ENCODE measurements around the gene ARHGAP19. TPM values are rescaled to one million over a fixed set of nuclear protein-coding genes. Genes with fewer than 3 reads are reported as not detected.

Gene ARHGAP19
- total RNA-seq, 1 experiment from 2014 or later, result 33.2 TPM

DNA sequence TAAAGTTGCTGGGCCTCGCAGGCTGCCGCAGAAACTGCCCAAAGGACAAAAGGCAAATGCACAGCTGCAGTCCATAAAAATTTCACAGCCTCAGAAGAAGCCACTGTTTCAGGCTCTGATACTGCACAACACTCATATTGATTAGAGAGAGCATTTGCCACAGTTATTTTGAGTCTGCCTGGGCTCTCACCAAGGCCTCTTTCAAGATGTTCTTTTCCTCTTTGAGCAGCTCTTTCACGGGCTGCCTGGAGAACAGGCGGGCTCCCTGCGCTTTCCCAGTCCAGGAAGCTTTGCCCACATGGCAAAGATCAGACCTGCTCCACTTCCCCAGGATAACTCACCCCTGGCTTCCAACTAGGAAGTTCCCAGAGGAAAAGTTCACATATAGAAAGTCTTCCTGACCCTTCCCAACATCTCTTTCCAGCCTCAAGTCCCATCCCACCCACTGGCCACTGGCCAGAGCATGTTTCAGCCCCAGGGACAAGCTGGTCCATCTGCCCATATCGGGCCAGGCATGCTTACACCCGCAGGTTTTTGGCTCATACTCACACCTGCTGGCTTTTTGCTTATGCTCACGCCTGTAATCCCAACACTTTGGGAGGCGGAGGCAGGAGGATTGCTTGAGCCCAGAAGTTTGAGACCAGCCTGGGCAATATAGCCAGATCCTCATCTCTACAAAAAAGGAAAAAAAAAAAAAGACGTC is 110.0 kb downstream of the ARHGAP19 start:
- no peak overlapping the region for H3K56ac ChIP-seq (ENCODE audit: insufficient read length, low read depth, low read length)
- H3K9me3 ChIP-seq (ENCODE audit: control insufficient read depth, low read depth, low read length), result no peaks in the 10 kb centered on the region
- TF ChIP-seq, protein P1, sequence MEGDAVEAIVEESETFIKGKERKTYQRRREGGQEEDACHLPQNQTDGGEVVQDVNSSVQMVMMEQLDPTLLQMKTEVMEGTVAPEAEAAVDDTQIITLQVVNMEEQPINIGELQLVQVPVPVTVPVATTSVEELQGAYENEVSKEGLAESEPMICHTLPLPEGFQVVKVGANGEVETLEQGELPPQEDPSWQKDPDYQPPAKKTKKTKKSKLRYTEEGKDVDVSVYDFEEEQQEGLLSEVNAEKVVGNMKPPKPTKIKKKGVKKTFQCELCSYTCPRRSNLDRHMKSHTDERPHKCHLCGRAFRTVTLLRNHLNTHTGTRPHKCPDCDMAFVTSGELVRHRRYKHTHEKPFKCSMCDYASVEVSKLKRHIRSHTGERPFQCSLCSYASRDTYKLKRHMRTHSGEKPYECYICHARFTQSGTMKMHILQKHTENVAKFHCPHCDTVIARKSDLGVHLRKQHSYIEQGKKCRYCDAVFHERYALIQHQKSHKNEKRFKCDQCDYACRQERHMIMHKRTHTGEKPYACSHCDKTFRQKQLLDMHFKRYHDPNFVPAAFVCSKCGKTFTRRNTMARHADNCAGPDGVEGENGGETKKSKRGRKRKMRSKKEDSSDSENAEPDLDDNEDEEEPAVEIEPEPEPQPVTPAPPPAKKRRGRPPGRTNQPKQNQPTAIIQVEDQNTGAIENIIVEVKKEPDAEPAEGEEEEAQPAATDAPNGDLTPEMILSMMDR (conservative IDR thresholded peaks at IDR 0.05), result no peak
- no peak overlapping the region for H3K27ac ChIP-seq (ENCODE audit: insufficient read length, low read depth, low read length)
- WGBS (ENCODE audit: extremely low coverage, insufficient read length, low lambda C conversion rate), result no CpG with 5 or more reads among the region's 10 CpGs
- no peak overlapping the region for H4K91ac ChIP-seq (ENCODE audit: insufficient read length, low read depth, low read length)
- no peak overlapping the region for H3K9ac ChIP-seq (ENCODE audit: extremely low read depth, insufficient read length, low read length)
- no peaks in the 10 kb centered on the region for H3K79me2 ChIP-seq (ENCODE audit: insufficient read depth, low read length)
- H3K23me2 ChIP-seq (ENCODE audit: insufficient read length, low read depth, low read length, poor library complexity, severe bottlenecking), result peaks cover 15% of the 10 kb centered on the region
- no peak overlapping the region for H4K8ac ChIP-seq (replicated peaks; ENCODE audit: insufficient read length, low read depth, low read length)
- Mint-ChIP-seq H3K36me3 (ENCODE audit: insufficient read depth in 1 of 3, low read depth in 3 of 3) (no peaks in the 10 kb centered on the region; a peak in 2 of 7 replicates), H3K27me3 (ENCODE audit: low read depth) (peaks cover 77% of the 10 kb centered on the region), H3K9me3 (no peaks in the 10 kb centered on the region), H3K4me3 (no peak overlapping the region), H3K4me1 (peaks cover 17 to 30% of the 10 kb centered on the region in 2 experiments), H3K27ac (no peak overlapping the region)
- H4K5ac ChIP-seq (ENCODE audit: insufficient read length, low read depth, low read length), result no peak overlapping the region
- H3K18ac ChIP-seq (ENCODE audit: insufficient read length, low read depth, low read length), result no peak overlapping the region
- H3K4ac ChIP-seq (ENCODE audit: low read depth, low read length), result no peak overlapping the region
- H3K4me2 ChIP-seq (ENCODE audit: insufficient read depth, insufficient read length, low read length), result no peak overlapping the region
- H3K23ac ChIP-seq (ENCODE audit: insufficient read length, low read depth, low read length), result no peak overlapping the region
- H2AK5ac ChIP-seq (ENCODE audit: insufficient read length, low read length), result no peak overlapping the region
- no peaks in the 10 kb centered on the region; the same call in 1 of the 2 replicates for H3K4me1 ChIP-seq (ENCODE audit: insufficient read depth, low read length)
- no peaks in the 10 kb centered on the region for H4K20me1 ChIP-seq (ENCODE audit: control insufficient read depth, insufficient read depth, insufficient read length)
- H2BK5ac ChIP-seq (ENCODE audit: insufficient read length, low read length), result no peak overlapping the region
- H3K27me3 ChIP-seq (ENCODE audit: insufficient read depth, low read length), result peaks cover 35% of the 10 kb centered on the region
- H2BK15ac ChIP-seq (ENCODE audit: low read depth, low read length), result no peak overlapping the region
- no peak overlapping the region for H3T11ph ChIP-seq (ENCODE audit: low read length)
- no peak overlapping the region for H2BK12ac ChIP-seq (ENCODE audit: insufficient read length, low read depth, low read length)
- no peaks in the 10 kb centered on the region for H3K79me1 ChIP-seq (ENCODE audit: insufficient read depth, low read depth, low read length, poor library complexity, severe bottlenecking)
- H3K14ac ChIP-seq (ENCODE audit: insufficient read depth, low read length), result no peak overlapping the region
- H2BK20ac ChIP-seq (ENCODE audit: low read depth, low read length, poor library complexity, severe bottlenecking), result no peak overlapping the region
- H2BK120ac ChIP-seq (ENCODE audit: low read depth, low read length, poor library complexity, severe bottlenecking), result no peak overlapping the region
- no peak overlapping the region for H2AFZ ChIP-seq (ENCODE audit: low read length)
- no peak for DNase-seq
